GM12878 (cell line): Measurements from ENCODE around the gene CD300H. TPM values are rescaled to one million over a fixed set of nuclear protein-coding genes. Genes with fewer than 3 reads are reported as not detected.

ENCODE experiments used
- ATAC-seq: fragments of 200-7000 bp; cut with Tn5 transposase; 3 replicates; pipeline ENCODE4 v1.9.1; 2020; ENCODE audit warnings: mild to moderate bottlenecking, moderate library complexity
- BruUV-seq: library from RNA; stranded (reverse); fragments of 400-500 nt; replicated peaks from 2 replicates; lab custom pipeline; 2021; lab: Mats Ljungman, UMichigan
- CTCF ChIA-PET: fragments of 300-600 bp; sonication (Branson Sonifier 250); formaldehyde crosslinking; extraction: SDS; loops from one replicate; lab custom pipeline; 2021; ENCODE audit warnings: inconsistent platforms; lab: Yijun Ruan, JAX
- POLR2A ChIA-PET: fragments of 350-600 bp; formaldehyde crosslinking; extraction: SDS; loops from one replicate; lab custom pipeline; 2021; ENCODE audit warnings: inconsistent platforms; lab: Charles Lee
- RAD21 ChIA-PET: fragments of 300-600 bp; sonication (Branson Sonifier 250); formaldehyde crosslinking; loops from one replicate; lab custom pipeline; 2023; ENCODE audit warnings: antibody characterized with exemption; ENCODE audit not compliant: unreplicated experiment; lab: Charles Lee
- SMC1A ChIA-PET: fragments of 300-600 bp; sonication (Branson Sonifier 250); formaldehyde crosslinking; loops from one replicate; lab custom pipeline; 2023; ENCODE audit not compliant: unreplicated experiment, uncharacterized antibody; lab: Charles Lee
- DNase-seq: peaks from one replicate; pipeline ENCODE4 v3.0.0-alpha.2; 2011; ENCODE audit warnings: low read depth, low spot score
- FAIRE-seq: peaks from 3 replicates; lab custom pipeline; 2011; peaks lifted over from hg19 to GRCh38; lab: Jason Lieb, UNC
- H2AFZ ChIP-seq: 2 replicates; pipeline ENCODE4 v1.6.0; 2011; ENCODE audit warnings: low read depth, low read length, control low read depth; ENCODE audit not compliant: control insufficient read depth
- H3K27ac ChIP-seq: 2 replicates; pipeline ENCODE4 v1.5.1; 2011; ENCODE audit warnings: control low read depth; ENCODE audit not compliant: control insufficient read depth, insufficient read depth
- H3K27me3 ChIP-seq, 2 experiments: replicated peaks in 1 of 2; 2 replicates each; pipeline versions ENCODE4 v1.6.0 to v1.6.1; 2011; ENCODE audit warnings: low read length in 1 of 2; ENCODE audit not compliant: control insufficient read depth in 2 of 2, insufficient read depth in 2 of 2
- H3K36me3 ChIP-seq, 2 experiments: 2 replicates each; pipeline ENCODE4 v1.5.1; 2011; ENCODE audit warnings: low read length in 1 of 2; ENCODE audit not compliant: control insufficient read depth in 2 of 2, insufficient read depth in 2 of 2
- H3K4me1 ChIP-seq: 2 replicates; pipeline ENCODE4 v1.6.1; 2011; ENCODE audit warnings: mild to moderate bottlenecking, low read length, moderate library complexity, mixed read lengths; ENCODE audit not compliant: control insufficient read depth, insufficient read depth
- H3K4me2 ChIP-seq: 2 replicates; pipeline ENCODE4 v1.6.0; 2011; ENCODE audit warnings: control low read depth; ENCODE audit not compliant: control insufficient read depth, insufficient read depth
- H3K4me3 ChIP-seq: fragments of 200-600 bp; sonication (generic); 2 replicates; pipeline ENCODE4 v1.5.1; 2016
- H3K79me2 ChIP-seq: 2 replicates; pipeline ENCODE4 v1.6.0; 2011; ENCODE audit warnings: low read length; ENCODE audit not compliant: control insufficient read depth, insufficient read depth
- H3K9ac ChIP-seq: 2 replicates; pipeline ENCODE4 v1.8.0; 2011; ENCODE audit warnings: low read length, control low read depth, mixed read lengths; ENCODE audit not compliant: control insufficient read depth, insufficient read depth
- H3K9me3 ChIP-seq: replicated peaks from 3 replicates; pipeline ENCODE4 v1.5.1; 2011; ENCODE audit warnings: mild to moderate bottlenecking, low read length; ENCODE audit not compliant: control insufficient read depth, insufficient read depth
- H4K20me1 ChIP-seq: 2 replicates; pipeline ENCODE4 v1.6.0; 2011; ENCODE audit not compliant: control insufficient read depth, insufficient read depth
- CBX3 ChIP-seq: fragments of 200-600 bp; sonication (generic); IDR thresholded peaks from 2 replicates; pipeline ENCODE4 v1.6.1; 2016; ENCODE audit warnings: low read depth, borderline replicate concordance
- IKZF1 ChIP-seq: fragments of 450-650 bp; conservative IDR thresholded peaks from 2 replicates; pipeline ENCODE4 v1.6.1; 2017; ENCODE audit warnings: antibody characterized with exemption, mild to moderate bottlenecking
- SIN3A ChIP-seq: IDR thresholded peaks from 2 replicates; pipeline ENCODE4 v1.6.1; 2012; ENCODE audit warnings: low read depth, low read length, improper control_type of control experiment
- SPI1 ChIP-seq: IDR thresholded peaks from 2 replicates; pipeline ENCODE4 v1.6.1; 2011; ENCODE audit warnings: low read depth, mild to moderate bottlenecking, low read length, moderate library complexity, borderline replicate concordance; ENCODE audit not compliant: insufficient read depth
- WGBS: methylation state at CpG from one replicate; pipeline ENCODE4 v1.1.6; 2016; ENCODE audit warnings: low lambda C conversion rate; ENCODE audit not compliant: insufficient replicate concordance, insufficient coverage; ENCODE audit errors: missing lambda C conversion rate; 5-methylcytosine and 5-hydroxymethylcytosine counted together
- in situ Hi-C: fragments of 300-500 bp; cut with MboI; formaldehyde crosslinking; loops from 9 replicates; pipeline ENCODE4 v1.14.3; 2018; ENCODE audit warnings: mixed read lengths
- intact Hi-C: fragments of 100-400 bp; cut with micrococcal nuclease; formaldehyde crosslinking; loops from one replicate; pipeline ENCODE4 v1.14.2; 2022; ENCODE audit not compliant: unreplicated experiment
- polyA plus RNA-seq, 11 experiments: library from polyadenylated mRNA; depleted of rRNA in 4 of 11; unstranded in 6 of 11; stranded (reverse) in 5 of 11; fragments of >200 nt; fragmentation: Nextera tagmentation in 4 of 11; fragmentation: Illumina TruSeq in 1 of 11; extraction: Ambion mirVana in 4 of 11; extraction: Trizol in 1 of 11; gene quantifications; 1 replicate in 1 of 11; 2 replicates in 10 of 11; pipeline versions ENCODE4 v1.2.1 to v1.2.3, GENCODE V29; 2011 to 2016; ENCODE audit warnings: inconsistent platforms in 2 of 11, missing spikeins in 2 of 11, low read depth in 1 of 11
- total RNA-seq, 4 experiments: library from RNA; depleted of rRNA in 3 of 4; stranded (reverse); fragments of >200 nt in 3 of 4; fragmentation: Illumina TruSeq in 1 of 4; extraction: Trizol in 1 of 4; gene quantifications; 2 replicates each; pipeline versions ENCODE4 v1.2.1 to v1.2.3, GENCODE V29; 2013 to 2021

The CD300H gene
- total and polyA plus RNA-seq, 10 of the 15 experiments (the other 5 are each of a cell fraction or from before 2014, with no cell fraction given) = not detected

GRCh38 chr17:74595037-74595750, 27.9 kb upstream of the CD300H start:
- Histone ChIP-seq H3K9ac (no peak overlapping the region), H4K20me1 (no peaks in the 10 kb centered on the region), H3K79me2 (no peaks in the 10 kb centered on the region), H3K36me3 (no peaks in the 10 kb centered on the region), H3K27me3 (peaks cover 2% of the 10 kb centered on the region in 2 experiments; a peak in 3 of 4 replicates), H3K4me1 (no peaks in the 10 kb centered on the region; the same call in 1 of the 2 replicates)
- no peak for ATAC-seq
- BruUV-seq = no TSS peak
- POLR2A ChIA-PET = no interaction called here
- SMC1A ChIA-PET = interaction anchor here (2.3 kb wide), 1 partner anchor 8 kb away, joined by 4 read pairs; no protein-coding TSS in a partner anchor
- no peak for TF ChIP-seq CBX3
- TF ChIP-seq, all 136 proteins: peak for 0
- 43% methylated on average over 6 of the region's 6 CpGs for WGBS
- Histone ChIP-seq H3K9me3 (peaks cover 3% of the 10 kb centered on the region; the same call in 1 of the 3 replicates), H3K27ac (no peak overlapping the region), H3K4me3 (no peak overlapping the region), H3K4me2 (no peak overlapping the region), H2AFZ (no peak overlapping the region)
- intact Hi-C loops = no loop called here
- in situ Hi-C loops = loop anchor here (5.0 kb wide), 1 partner anchor 218 kb away; no protein-coding TSS in a partner anchor
- RAD21 ChIA-PET = no interaction called here
- no peak for FAIRE-seq
- CTCF ChIA-PET = interaction anchor here (0.5 to 1.0 kb wide), 2 partner anchors 29 to 227 kb away, joined by 5 to 6 read pairs; no protein-coding TSS in a partner anchor
- DNase-seq = no peak

- 35% methylated on average over 14 of the region's 14 CpGs for whole genome bisulfite sequencing
- no peak for TF ChIP-seq IKZF1
- TF ChIP-seq SPI1 = peak; percentile 43; the same call in 1 of the 2 replicates
- no peak for TF ChIP-seq SIN3A
- SMC1A ChIA-PET = no interaction called here
- DNase-seq = no peak
- Histone ChIP-seq H2AFZ (no peak within 1 kb of the TSS), H3K9me3 (no peaks in the 10 kb centered on the region; the same call in 2 of the 3 replicates), H3K4me3 (no peak within 1 kb of the TSS), H4K20me1 (no peaks in the 10 kb centered on the region), H3K4me1 (no peaks in the 10 kb centered on the region), H3K36me3 (no peaks in the 10 kb centered on the region), H3K27ac (no peak within 1 kb of the TSS), H3K9ac (no peak within 1 kb of the TSS), H3K4me2 (no peak within 1 kb of the TSS), H3K27me3 (peaks cover 0 to 2% of the 10 kb centered on the region in 2 experiments; a peak in 2 of 4 replicates), H3K79me2 (no peaks in the 10 kb centered on the region)
- CTCF ChIA-PET = interaction anchor here (0.7 to 3.2 kb wide), 6 partner anchors 9 to 277 kb away, joined by 3 to 12 read pairs (median 4); partner anchors contain the start of gene CD300H
- no peak for ATAC-seq
- FAIRE-seq = no peak
- intact Hi-C loops = no loop called here
- POLR2A ChIA-PET = interaction anchor here (0.8 kb wide), 1 partner anchor 8 kb away, joined by 4 read pairs; no protein-coding TSS in a partner anchor
- RAD21 ChIA-PET = interaction anchor here (1.2 to 2.6 kb wide), 2 partner anchors 12 to 19 kb away, joined by 3 to 5 read pairs; no protein-coding TSS in a partner anchor
- in situ Hi-C loops = no loop called here
- BruUV-seq = no TSS peak
Measured at GRCh38 chr17:74592087-74592990, 25.0 kb upstream of the CD300H start, which contains the start of gene CD300LD. Gene CD300LD (minus strand): TSS chr17:74592283. CDS start chr17:74592202, 81 bp downstream.
